K562 (cell line): ENCODE data around the gene CLIP4. TPM values are rescaled to one million over a fixed set of nuclear protein-coding genes. Genes with fewer than 3 reads are reported as not detected.

Source experiments
- ATAC-seq: fragments of 200-7000 bp; cut with Tn5 transposase; 3 replicates; pipeline ENCODE4 v1.9.1; 2020; ENCODE audit warnings: moderate library complexity
- BruUV-seq: library from RNA; stranded (reverse); fragments of 400-500 nt; replicated peaks from 2 replicates; lab custom pipeline; 2021; lab: Mats Ljungman, UMichigan
- CTCF ChIA-PET: fragments of 300-600 bp; formaldehyde crosslinking; extraction: SDS; loops from one replicate; lab custom pipeline; 2021; ENCODE audit warnings: low intra/inter-chr PET ratio; lab: Yijun Ruan, JAX
- POLR2A ChIA-PET: fragments of 300-600, 350-650 bp; sonication (Branson Sonifier 250); formaldehyde crosslinking; extraction: SDS; loops from one replicate; lab custom pipeline; 2021; ENCODE audit warnings: antibody characterized with exemption, inconsistent platforms; lab: Yijun Ruan, JAX
- DNase-seq, 4 experiments: peaks; one replicate each; pipeline versions ENCODE4 v3.0.0 to v3.0.0-alpha.2; 2011 to 2018; ENCODE audit warnings: low spot score in 3 of 4, mixed read lengths in 3 of 4; ENCODE audit errors: extremely low read depth in 1 of 4
- FAIRE-seq: peaks from 2 replicates; lab custom pipeline; 2011; peaks lifted over from hg19 to GRCh38; lab: Jason Lieb, UNC
- H2AFZ ChIP-seq: 2 replicates; pipeline ENCODE4 v1.6.0; 2011; ENCODE audit warnings: low read depth, low read length, control low read depth, inconsistent platforms
- H3K27ac ChIP-seq: fragments of 200-600 bp; 3 replicates; pipeline ENCODE4 v1.8.0; 2011; ENCODE audit warnings: low read depth, mild to moderate bottlenecking, control low read depth, inconsistent platforms, low read length, moderate library complexity, mixed read lengths; ENCODE audit errors: extremely low read depth
- H3K27me3 ChIP-seq, 2 experiments: fragments of 300-600 bp in 1 of 2; 2 replicates in 1 of 2; 3 replicates in 1 of 2; pipeline versions ENCODE4 v1.6.0 to v1.8.0; 2011; ENCODE audit warnings: inconsistent platforms in 2 of 2, low read length in 2 of 2, mild to moderate bottlenecking in 1 of 2, mixed read lengths in 1 of 2, moderate library complexity in 1 of 2; ENCODE audit not compliant: control insufficient read depth in 2 of 2, insufficient read depth in 2 of 2
- H3K36me3 ChIP-seq: fragments of 300-600 bp; 3 replicates; pipeline ENCODE4 v1.8.0; 2011; ENCODE audit warnings: mild to moderate bottlenecking, low read length, inconsistent platforms; ENCODE audit not compliant: control insufficient read depth, insufficient read depth
- H3K4me1 ChIP-seq, 2 experiments: fragments of 200-600 bp in 1 of 2; replicated peaks in 1 of 2; 2 replicates in 1 of 2; 3 replicates in 1 of 2; pipeline versions ENCODE4 v1.5.1 to v1.8.0; 2011; ENCODE audit warnings: inconsistent platforms in 2 of 2, low read length in 2 of 2, mild to moderate bottlenecking in 1 of 2, mixed read lengths in 1 of 2, moderate library complexity in 1 of 2; ENCODE audit not compliant: control insufficient read depth in 2 of 2, insufficient read depth in 2 of 2
- H3K4me2 ChIP-seq: 2 replicates; pipeline ENCODE4 v1.6.1; 2011; ENCODE audit warnings: low read length, control low read depth, inconsistent platforms, mixed read lengths; ENCODE audit not compliant: insufficient read depth
- H3K4me3 ChIP-seq: fragments of 200-600 bp; sonication (generic), shearing (Covaris generic); 2 replicates; pipeline ENCODE4 v1.5.1; 2016; ENCODE audit warnings: control low read depth, inconsistent platforms
- H3K79me2 ChIP-seq: fragments of 200-600 bp; 3 replicates; pipeline ENCODE4 v1.8.0; 2011; ENCODE audit warnings: low read length, inconsistent platforms; ENCODE audit not compliant: control insufficient read depth, insufficient read depth
- H3K9ac ChIP-seq, 2 experiments: 2 replicates each; pipeline versions ENCODE4 v1.6.0 to v1.6.1; 2011; ENCODE audit warnings: low read depth in 2 of 2, low read length in 2 of 2, control low read depth in 1 of 2, inconsistent platforms in 1 of 2, mild to moderate bottlenecking in 1 of 2, mixed read lengths in 1 of 2; ENCODE audit not compliant: insufficient read depth in 1 of 2
- H3K9me1 ChIP-seq: one replicate; pipeline ENCODE4 v1.6.0; 2011; ENCODE audit warnings: inconsistent platforms, mild to moderate bottlenecking, low read length, moderate library complexity; ENCODE audit not compliant: control insufficient read depth, insufficient read depth
- H3K9me3 ChIP-seq: replicated peaks from 2 replicates; pipeline ENCODE4 v1.5.1; 2011; ENCODE audit warnings: low read depth, low read length, inconsistent platforms; ENCODE audit not compliant: control insufficient read depth, insufficient read depth
- H4K20me1 ChIP-seq: replicated peaks from 2 replicates; pipeline ENCODE4 v1.6.1; 2011; ENCODE audit warnings: low read length, inconsistent platforms, mixed read lengths; ENCODE audit not compliant: control insufficient read depth, insufficient read depth
- ARID1B ChIP-seq: fragments of 450-650 bp; IDR thresholded peaks from 2 replicates; pipeline ENCODE4 v1.6.1; 2016; ENCODE audit warnings: antibody characterized with exemption, mild to moderate bottlenecking, inconsistent platforms
- CBFA2T3 ChIP-seq: fragments of 450-650 bp; IDR thresholded peaks from 2 replicates; pipeline ENCODE4 v1.6.1; 2017
- CREBBP ChIP-seq: IDR thresholded peaks from one replicate; pipeline ENCODE4 v1.6.1; 2012; ENCODE audit warnings: low read depth, mild to moderate bottlenecking, control low read depth, inconsistent platforms, low read length
- DDX20 ChIP-seq: fragments of 450-650 bp; IDR thresholded peaks from 2 replicates; pipeline ENCODE4 v1.6.1; 2016; ENCODE audit warnings: missing genetic modification characterization, low read depth, mild to moderate bottlenecking, missing compliant biosample characterization, moderate library complexity
- FOXJ2 ChIP-seq: fragments of 200-800 bp; sonication (Bioruptor generic); IDR thresholded peaks from 2 replicates; pipeline ENCODE4 v1.6.1; 2016; ENCODE audit warnings: missing genetic modification characterization, missing compliant biosample characterization
- FOXJ3 ChIP-seq: sonication (generic); formaldehyde crosslinking; IDR thresholded peaks from 2 replicates; pipeline ENCODE4 v1.4.0; 2020; ENCODE audit warnings: mild to moderate bottlenecking, missing genetic modification reagents
- HOMEZ ChIP-seq: fragments of 250-450 bp; sonication (Bioruptor Pico); IDR thresholded peaks from 2 replicates; pipeline ENCODE4 v1.4.0; 2020; ENCODE audit warnings: mild to moderate bottlenecking, moderate library complexity
- SMARCA4 ChIP-seq: fragments of 450-650 bp; IDR thresholded peaks from 2 replicates; pipeline ENCODE4 v1.6.1; 2016
- TARDBP ChIP-seq: fragments of 450-650 bp; IDR thresholded peaks from 2 replicates; pipeline ENCODE4 v1.6.1; 2016
- TBL1XR1 ChIP-seq, 2 experiments: IDR thresholded peaks; 2 replicates each; pipeline ENCODE4 v1.6.1; 2012; ENCODE audit warnings: improper control_type of control experiment in 2 of 2, low read length in 2 of 2, mild to moderate bottlenecking in 1 of 2
- TEAD4 ChIP-seq, 2 experiments: sonication (generic) in 1 of 2; formaldehyde crosslinking in 1 of 2; IDR thresholded peaks; 2 replicates each; pipeline versions ENCODE4 v1.6.1 to v1.8.0; 2012 to 2022; ENCODE audit warnings: borderline replicate concordance in 1 of 2, inconsistent platforms in 1 of 2, low read length in 1 of 2, mild to moderate bottlenecking in 1 of 2, missing genetic modification reagents in 1 of 2
- TRIM28 ChIP-seq: fragments of 450-650 bp; IDR thresholded peaks from 2 replicates; pipeline ENCODE4 v1.6.1; 2017
- XRCC5 ChIP-seq: fragments of 200-400 bp; formaldehyde crosslinking; IDR thresholded peaks from 2 replicates; pipeline ENCODE4 v1.6.1; 2017; ENCODE audit warnings: low read depth, mild to moderate bottlenecking, low read length
- YY1 ChIP-seq, 3 experiments: IDR thresholded peaks; 2 replicates each; pipeline ENCODE4 v1.6.1; 2011; ENCODE audit warnings: low read length in 2 of 3, mild to moderate bottlenecking in 2 of 3, moderate library complexity in 2 of 3, borderline replicate concordance in 1 of 3, control low read depth in 1 of 3, low read depth in 1 of 3; ENCODE audit not compliant: insufficient read depth in 3 of 3, insufficient replicate concordance in 2 of 3, control insufficient read depth in 1 of 3, insufficient read length in 1 of 3; ENCODE audit errors: extremely low read depth in 1 of 3
- ZKSCAN8 ChIP-seq: fragments of 200-800 bp; sonication (Bioruptor generic); IDR thresholded peaks from 2 replicates; pipeline ENCODE4 v1.6.1; 2016; ENCODE audit warnings: missing genetic modification characterization, missing compliant biosample characterization
- ZNF282 ChIP-seq: sonication (generic); formaldehyde crosslinking; IDR thresholded peaks from 2 replicates; pipeline ENCODE4 v1.8.1; 2023; ENCODE audit warnings: missing genetic modification reagents
- ZNF316 ChIP-seq: fragments of 450-650 bp; IDR thresholded peaks from 2 replicates; pipeline ENCODE4 v1.6.1; 2016
- ZNF445 ChIP-seq: fragments of 250-450 bp; sonication (Bioruptor Pico); IDR thresholded peaks from 2 replicates; pipeline ENCODE4 v1.4.0; 2020; ENCODE audit warnings: low read depth, mild to moderate bottlenecking, moderate library complexity
- ZNF79 ChIP-seq: fragments of 250-450 bp; sonication (Bioruptor Pico); IDR thresholded peaks from 2 replicates; pipeline ENCODE4 v1.4.0; 2020; ENCODE audit warnings: low read depth, mild to moderate bottlenecking, moderate library complexity
- WGBS: fragments of 100-300 bp; shearing (Covaris generic); methylation state at CpG from one replicate; pipeline ENCODE4 v1.1.6; 2016; ENCODE audit warnings: low coverage, mixed read lengths; ENCODE audit not compliant: insufficient coverage; ENCODE audit errors: missing lambda C conversion rate; 5-methylcytosine and 5-hydroxymethylcytosine counted together
- in situ Hi-C: fragments of 300-500 bp; cut with MboI; formaldehyde crosslinking; loops from 4 replicates; pipeline ENCODE4 v1.15.0; 2018; ENCODE audit warnings: inconsistent platforms, mixed read lengths
- intact Hi-C: fragments of 100-400 bp; cut with micrococcal nuclease; formaldehyde crosslinking; loops from 2 replicates; pipeline ENCODE4 v1.14.2; 2022
- polyA plus RNA-seq, 8 experiments: library from polyadenylated mRNA; depleted of rRNA in 4 of 8; stranded (reverse) in 5 of 8; unstranded in 3 of 8; fragments of >200 nt; fragmentation: Nextera tagmentation in 2 of 8; fragmentation: Illumina TruSeq in 1 of 8; extraction: Ambion mirVana in 2 of 8; extraction: Trizol in 1 of 8; gene quantifications; 2 replicates each; pipeline versions ENCODE4 v1.2.1 to v1.2.3, GENCODE V29; 2011 to 2014; ENCODE audit warnings: inconsistent platforms in 1 of 8, missing spikeins in 1 of 8
- total RNA-seq, 7 experiments: library from RNA; depleted of rRNA in 6 of 7; stranded (reverse); fragments of >200 nt in 6 of 7; fragmentation: Illumina TruSeq in 2 of 7; extraction: Trizol in 2 of 7; gene quantifications; 2 replicates each; pipeline versions ENCODE4 v1.2.1 to v1.2.3, GENCODE V29; 2011 to 2021; ENCODE audit warnings: low replicate concordance in 1 of 7
- TF ChIP-seq, protein P1 (sequence below): IDR thresholded peaks from 3 replicates; pipeline ENCODE4 v1.6.1; 2011; ENCODE audit warnings: borderline replicate concordance, mild to moderate bottlenecking, moderate library complexity; ENCODE audit not compliant: insufficient read length; ENCODE audit errors: extremely low read depth

Gene CLIP4
- total and polyA plus RNA-seq, 9 of the 15 experiments (the other 6 are each of a cell fraction or from before 2014, with no cell fraction given) = 0.03 to 0.38 (median 0.13) TPM; not detected in 5

DNA sequence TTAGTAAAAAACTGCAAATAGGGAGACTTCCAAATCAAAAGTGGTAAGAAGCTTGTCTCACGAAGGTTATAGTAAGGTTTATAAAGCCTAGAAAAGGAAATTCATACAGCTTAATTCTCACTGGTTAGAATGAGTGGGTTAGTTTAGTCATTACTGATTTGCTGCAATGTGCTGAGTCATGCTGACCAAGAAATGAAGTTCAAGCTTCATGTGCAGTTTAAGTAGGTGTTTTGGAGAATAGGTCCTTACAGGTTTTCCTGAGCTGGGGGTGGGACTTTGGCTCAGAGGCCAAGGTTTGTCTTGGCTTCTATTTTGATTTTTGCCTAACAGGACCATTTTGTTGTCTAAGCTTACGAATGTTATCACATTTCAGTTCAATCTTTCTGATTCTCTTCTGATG, 15.1 kb downstream of the CLIP4 start:
- Histone ChIP-seq H3K4me2 (no peak overlapping the region), H4K20me1 (no peaks in the 10 kb centered on the region), H3K79me2 (no peaks in the 10 kb centered on the region), H3K4me1 (peaks cover 0 to 6% of the 10 kb centered on the region in 2 experiments; a peak in 1 of 5 replicates), H2AFZ (peak overlapping the region; percentile 73), H3K27ac (no peak overlapping the region; the same call in 2 of the 3 replicates), H3K9me1 (no peaks in the 10 kb centered on the region), H3K36me3 (no peaks in the 10 kb centered on the region), H3K4me3 (no peak overlapping the region), H3K9me3 (no peaks in the 10 kb centered on the region), H3K27me3 (0 out of 5 replicates have a peak, but pooled peaks cover 0 to 3% of the 10 kb centered on the region in 2 experiments), H3K9ac (no peak overlapping the region)
- in situ Hi-C loops (no loop called here), intact Hi-C loops (no loop called here)
- CTCF ChIA-PET = interaction anchor here (0.7 kb wide), 1 partner anchor 1216 kb away, joined by 3 read pairs; no protein-coding TSS in a partner anchor
- whole genome bisulfite sequencing = 7% methylated on average over 2 of the region's 2 CpGs
- DNase-seq (peak in 2 of 4 experiments; percentile 32 to 65), FAIRE-seq (peak; percentile 80), ATAC-seq (peak; percentile 83)
- no TSS peak for BruUV-seq
- POLR2A ChIA-PET = interaction anchor here (0.6 to 1.8 kb wide), 3 partner anchors 13 to 442 kb away, joined by 3 to 10 read pairs (median 4); no protein-coding TSS in a partner anchor
- peak; percentile 54; the same call in 1 of the 2 replicates for TF ChIP-seq ARID1B
- peak; percentile 46 for TF ChIP-seq SMARCA4
- TF ChIP-seq, protein P1, sequence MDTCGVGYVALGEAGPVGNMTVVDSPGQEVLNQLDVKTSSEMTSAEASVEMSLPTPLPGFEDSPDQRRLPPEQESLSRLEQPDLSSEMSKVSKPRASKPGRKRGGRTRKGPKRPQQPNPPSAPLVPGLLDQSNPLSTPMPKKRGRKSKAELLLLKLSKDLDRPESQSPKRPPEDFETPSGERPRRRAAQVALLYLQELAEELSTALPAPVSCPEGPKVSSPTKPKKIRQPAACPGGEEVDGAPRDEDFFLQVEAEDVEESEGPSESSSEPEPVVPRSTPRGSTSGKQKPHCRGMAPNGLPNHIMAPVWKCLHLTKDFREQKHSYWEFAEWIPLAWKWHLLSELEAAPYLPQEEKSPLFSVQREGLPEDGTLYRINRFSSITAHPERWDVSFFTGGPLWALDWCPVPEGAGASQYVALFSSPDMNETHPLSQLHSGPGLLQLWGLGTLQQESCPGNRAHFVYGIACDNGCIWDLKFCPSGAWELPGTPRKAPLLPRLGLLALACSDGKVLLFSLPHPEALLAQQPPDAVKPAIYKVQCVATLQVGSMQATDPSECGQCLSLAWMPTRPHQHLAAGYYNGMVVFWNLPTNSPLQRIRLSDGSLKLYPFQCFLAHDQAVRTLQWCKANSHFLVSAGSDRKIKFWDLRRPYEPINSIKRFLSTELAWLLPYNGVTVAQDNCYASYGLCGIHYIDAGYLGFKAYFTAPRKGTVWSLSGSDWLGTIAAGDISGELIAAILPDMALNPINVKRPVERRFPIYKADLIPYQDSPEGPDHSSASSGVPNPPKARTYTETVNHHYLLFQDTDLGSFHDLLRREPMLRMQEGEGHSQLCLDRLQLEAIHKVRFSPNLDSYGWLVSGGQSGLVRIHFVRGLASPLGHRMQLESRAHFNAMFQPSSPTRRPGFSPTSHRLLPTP = no peak
- no peak for TF ChIP-seq TBL1XR1 (IDR thresholded peaks at IDR 0.05; ENCODE audit: low read length in 2 of 2)
- TF ChIP-seq TRIM28 = no peak
- no peak for TF ChIP-seq TARDBP
- TF ChIP-seq ZKSCAN8 (CRISPR knock-in tag) = no peak
- TF ChIP-seq XRCC5 = no peak
- TF ChIP-seq ZNF79 (CRISPR knock-in tag) = no peak
- TF ChIP-seq FOXJ3 = no peak
- no peak for TF ChIP-seq CREBBP
- no peak for TF ChIP-seq CBFA2T3
- no peak for TF ChIP-seq DDX20 (tag)
- TF ChIP-seq ZNF282 = no peak
- no peak for TF ChIP-seq ZNF445 (CRISPR knock-in tag)
- TF ChIP-seq HOMEZ (CRISPR knock-in tag) = no peak
- TF ChIP-seq ZNF316 = peak; percentile 99
- TF ChIP-seq TEAD4 (IDR thresholded peaks at IDR 0.05; ENCODE audit: low read length) = no peak
- TF ChIP-seq TEAD4 (CRISPR knock-in tag; IDR thresholded peaks at IDR 0.05; ENCODE audit: borderline replicate concordance) = no peak
- TF ChIP-seq YY1 (IDR thresholded peaks at IDR 0.05; ENCODE audit: borderline replicate concordance in 1 of 3, control insufficient read depth in 1 of 3, extremely low read depth in 1 of 3, insufficient read depth in 3 of 3, insufficient read length in 1 of 3, insufficient replicate concordance in 2 of 3, low read depth in 1 of 3, low read length in 2 of 3) = no peak
- TF ChIP-seq FOXJ2 = 0 out of 2 replicates have a peak, but pooled peaks have one; percentile 38
